LNCAP (cell line): ENCODE results near the gene SH3RF3.

ENCODE experiments used
- CTCF ChIP-seq: fragments of 450-650 bp; IDR thresholded peaks from 2 replicates; pipeline ENCODE4 v1.5.1; 2017; ENCODE audit warnings: mild to moderate bottlenecking

The SH3RF3 gene

DNA sequence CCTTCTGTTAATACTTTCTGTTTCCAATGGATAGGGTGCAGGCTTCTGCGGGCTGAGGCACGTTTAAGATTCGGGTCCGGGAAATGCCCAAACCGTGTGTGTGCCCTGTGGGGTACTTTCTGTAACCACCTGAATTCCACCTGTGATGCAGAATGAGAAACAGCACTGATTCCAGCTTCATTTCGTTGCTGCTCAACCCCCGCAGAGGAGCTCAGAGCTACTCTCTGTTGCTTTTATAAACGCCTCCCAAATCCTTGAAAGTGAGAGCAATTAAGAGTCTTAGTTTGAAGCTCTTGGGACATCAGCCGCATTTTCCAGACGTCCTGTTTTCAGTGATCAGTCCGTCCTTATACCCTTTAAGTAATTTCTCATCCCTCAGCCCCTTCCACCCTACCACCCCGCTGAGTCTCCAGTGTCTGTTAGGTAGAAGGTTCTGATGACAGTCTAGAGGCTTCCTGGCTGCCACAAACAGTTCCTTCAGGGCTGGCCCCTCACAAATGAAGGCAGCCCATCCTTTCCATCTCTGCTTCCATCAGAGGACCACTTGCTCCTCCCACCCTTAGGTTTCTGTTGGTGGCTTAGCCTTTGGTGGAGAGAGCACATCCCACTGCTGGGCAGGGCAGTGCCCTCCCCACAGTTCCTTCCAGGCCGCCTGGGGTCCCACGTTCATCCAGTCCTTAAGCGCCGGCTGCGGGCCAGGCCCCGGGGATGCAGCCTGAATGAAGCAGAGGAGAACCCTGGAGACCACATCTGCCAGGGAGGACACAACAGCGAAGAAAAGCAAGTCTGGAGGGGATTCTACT, 254.7 kb downstream of the SH3RF3 start:
- no peak for TF ChIP-seq CTCF

GRCh38 chr2:109384308-109385271, 255.6 kb downstream of the SH3RF3 start:
- TF ChIP-seq CTCF: no peak

GRCh38 chr2:109385506-109385905, 256.5 kb downstream of the SH3RF3 start:
- no peak for TF ChIP-seq CTCF

GRCh38 chr2:109386004-109386695, 257.1 kb downstream of the SH3RF3 start:
- TF ChIP-seq CTCF: no peak

- TF ChIP-seq CTCF: no peak
Observed at GRCh38 chr2:109387221-109387735, 258.3 kb downstream of the SH3RF3 start.

DNA sequence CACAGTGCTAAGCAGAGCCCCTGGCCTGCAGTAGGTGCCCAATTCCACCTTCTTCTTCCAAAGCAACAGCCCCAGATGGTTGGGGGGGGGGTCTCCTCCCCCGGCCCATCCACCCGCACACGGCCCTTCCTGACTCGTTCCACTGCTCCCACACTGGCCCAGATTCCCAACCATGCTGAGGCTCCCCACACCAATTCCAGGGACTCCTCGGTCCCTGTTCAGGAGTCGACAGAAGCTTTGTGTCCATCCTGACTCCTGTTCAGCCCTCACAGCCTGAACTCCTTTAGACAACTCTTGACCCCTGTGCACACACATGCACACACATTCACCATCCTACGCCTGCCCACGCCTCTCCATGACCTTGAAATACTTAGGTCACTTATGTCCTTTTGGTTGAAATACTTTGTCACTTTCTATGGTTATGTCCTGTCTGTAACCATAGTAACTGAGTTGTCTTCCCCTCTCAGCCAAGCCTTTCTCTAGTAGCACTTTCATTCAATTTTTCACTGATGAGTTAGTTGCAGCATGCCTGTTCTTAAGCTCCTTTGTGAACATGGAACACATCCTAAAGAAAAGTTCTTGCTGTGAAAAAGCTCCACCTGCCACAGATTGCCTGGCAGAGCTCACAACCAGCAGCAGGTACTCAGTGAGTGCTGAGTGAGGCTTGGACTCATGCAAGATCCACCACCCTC, 258.9 kb downstream of the SH3RF3 start:
- TF ChIP-seq CTCF: no peak
